Dermis blood vessel endothelial cell (primary cell): Measurements from ENCODE around the gene PAPSS2. TPM values are rescaled to one million over a fixed set of nuclear protein-coding genes. Genes with fewer than 3 reads are reported as not detected.
"Not testable (repeated sequence)": the region's sequence is repeated elsewhere in the genome, so short reads cannot be mapped to it uniquely, and the experiment has no call there.

Experiments used
- DNase-seq: peaks from one replicate; pipeline ENCODE4 v3.0.0; 2010
- total RNA-seq: library from RNA; depleted of rRNA; stranded (reverse); fragments of >200 nt; gene quantifications from 2 replicates; pipeline ENCODE4 v1.2.3, GENCODE V29; 2014

PAPSS2 gene
- total RNA-seq, 1 donor from 2014 or later: 98.9 TPM

GRCh38 chr10:87706731-87707130 is 47.1 kb downstream of the PAPSS2 start:
- DNase-seq: no peak

GRCh38 chr10:87707254-87707653 is 47.6 kb downstream of the PAPSS2 start:
- no peak for DNase-seq

GRCh38 chr10:87712913-87713616 is 53.4 kb downstream of the PAPSS2 start:
- peak; percentile 52 for DNase-seq

- DNase-seq: no peak
Observed at GRCh38 chr10:87713707-87714106, 54.0 kb downstream of the PAPSS2 start.

- DNase-seq: no peak
Observed at GRCh38 chr10:87715552-87716347, 56.1 kb downstream of the PAPSS2 start.

DNA sequence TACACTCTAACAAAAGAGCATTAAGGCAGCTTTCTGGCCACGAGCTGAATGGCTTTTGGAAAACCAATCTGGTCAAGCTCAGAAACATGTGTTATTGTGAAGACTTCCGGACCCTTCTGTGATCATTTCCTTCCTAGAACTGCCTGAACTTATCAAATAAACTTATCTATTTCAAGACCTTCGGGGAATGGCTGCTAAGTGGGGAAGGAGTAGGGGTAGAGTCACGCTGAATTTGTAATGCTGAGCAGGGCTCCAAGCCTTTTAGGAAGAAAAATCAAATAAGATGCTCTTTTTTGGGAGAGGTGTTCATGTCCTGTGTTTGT is 56.6 kb downstream of the PAPSS2 start:
- DNase-seq: peak; percentile 81

- DNase-seq: no peak
Observed at GRCh38 chr10:87720665-87721064, 61.0 kb downstream of the PAPSS2 start.

- DNase-seq: peak; percentile 68
Observed at GRCh38 chr10:87721781-87722180, 62.1 kb downstream of the PAPSS2 start.

GRCh38 chr10:87722716-87723115 is 63.0 kb downstream of the PAPSS2 start:
- DNase-seq: no peak

DNA sequence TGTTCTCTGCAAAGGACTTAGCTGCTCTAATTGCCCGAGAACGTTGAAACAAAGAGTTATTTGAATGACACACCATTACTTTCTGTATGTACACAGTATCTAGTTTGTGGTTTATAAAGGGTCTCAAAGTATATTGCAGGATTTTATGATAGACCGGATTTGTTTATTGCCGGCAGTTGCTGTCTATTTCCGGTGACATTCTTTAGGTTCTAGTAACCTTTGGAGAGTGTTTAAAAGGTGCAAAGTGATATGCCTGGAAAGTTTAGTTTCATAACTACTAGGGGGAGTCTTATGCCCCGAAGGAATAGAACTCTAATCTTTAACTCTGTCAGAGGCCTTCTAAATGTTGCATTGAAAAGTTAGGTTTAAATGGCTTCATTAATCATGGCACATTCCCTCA is 63.8 kb downstream of the PAPSS2 start:
- DNase-seq: peak; percentile 37

DNA sequence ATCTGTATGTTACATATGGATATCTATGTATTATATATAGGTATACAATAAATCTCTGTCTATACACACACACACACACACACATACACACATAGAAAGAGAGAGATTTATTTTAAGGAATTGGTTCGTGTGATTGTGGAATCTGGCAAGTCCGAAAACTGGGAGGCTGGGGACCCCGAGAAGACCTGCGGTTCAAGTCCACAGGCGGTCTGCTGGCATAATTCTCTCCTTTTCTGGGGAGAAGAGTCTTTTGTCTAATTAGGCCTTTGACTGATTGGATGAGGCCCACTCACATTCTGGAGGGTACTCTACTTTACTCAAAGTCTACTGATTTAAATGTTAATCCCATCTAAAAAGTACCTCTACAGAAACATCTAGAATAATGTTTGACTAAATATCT is 65.1 kb downstream of the PAPSS2 start:
- no peak for DNase-seq

GRCh38 chr10:87729940-87730339 is 70.3 kb downstream of the PAPSS2 start:
- DNase-seq: no peak

DNA sequence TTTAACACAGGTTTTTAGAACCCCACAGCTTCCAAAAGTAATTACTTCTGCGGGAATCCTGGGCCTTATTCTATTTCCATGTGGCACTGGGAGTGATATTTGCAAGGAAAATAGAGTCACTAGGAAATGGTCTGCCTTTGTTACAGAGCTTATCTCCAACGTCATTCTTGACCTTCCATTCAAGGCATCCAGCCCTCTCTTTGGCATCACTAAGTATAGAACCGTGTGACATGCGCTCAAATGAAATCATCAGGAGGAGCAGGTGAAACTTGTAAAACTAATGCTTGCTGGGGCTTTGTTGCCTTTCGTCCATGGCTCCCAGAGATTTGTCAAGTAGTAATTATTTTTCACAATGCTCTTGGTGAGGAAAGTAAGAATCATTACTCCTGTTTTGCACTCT is 73.4 kb downstream of the PAPSS2 start:
- DNase-seq: peak; percentile 51

DNA sequence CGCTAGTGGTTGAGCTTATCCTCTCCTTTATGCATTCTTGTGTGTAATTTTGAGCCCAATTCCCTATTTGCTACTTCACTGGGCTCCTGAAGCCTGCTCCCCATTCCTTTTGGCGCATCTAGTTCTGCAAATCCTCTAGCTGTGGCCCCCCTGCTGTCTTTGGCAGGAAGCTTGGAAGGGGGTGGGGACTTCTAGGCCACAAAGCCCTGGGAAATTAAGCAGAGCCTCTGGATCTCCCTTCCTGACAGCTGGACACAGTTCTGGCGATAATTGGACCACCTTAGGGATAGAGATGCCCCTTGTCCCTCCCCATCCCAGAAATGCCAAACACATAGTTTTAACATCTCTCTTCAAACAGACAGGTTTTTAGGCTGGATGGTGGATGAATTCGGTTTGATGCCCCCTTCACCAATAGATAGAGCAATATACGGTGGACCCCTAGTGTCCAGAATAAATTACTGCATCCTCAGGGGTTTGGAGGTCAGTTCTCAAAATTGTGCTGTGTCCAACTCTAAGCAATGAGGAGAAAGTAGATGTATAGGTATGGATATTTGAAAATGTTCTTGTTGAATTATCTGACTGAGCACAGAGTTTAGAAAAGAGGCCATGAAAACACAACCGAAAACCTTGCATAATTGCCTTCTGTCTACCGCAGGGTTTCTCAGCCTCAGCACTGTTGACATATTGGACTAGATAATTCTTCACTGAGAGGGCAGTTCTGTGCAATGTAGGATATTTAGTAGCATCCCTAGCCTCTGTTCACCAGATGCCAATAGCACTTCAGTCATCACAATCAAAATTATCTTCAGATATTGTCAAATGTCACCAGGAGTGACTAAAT is 75.5 kb downstream of the PAPSS2 start:
- DNase-seq: peak; percentile 74

- DNase-seq: not testable (repeated sequence)
Observed at GRCh38 chr10:87738253-87738652, 78.6 kb downstream of the PAPSS2 start.

DNA sequence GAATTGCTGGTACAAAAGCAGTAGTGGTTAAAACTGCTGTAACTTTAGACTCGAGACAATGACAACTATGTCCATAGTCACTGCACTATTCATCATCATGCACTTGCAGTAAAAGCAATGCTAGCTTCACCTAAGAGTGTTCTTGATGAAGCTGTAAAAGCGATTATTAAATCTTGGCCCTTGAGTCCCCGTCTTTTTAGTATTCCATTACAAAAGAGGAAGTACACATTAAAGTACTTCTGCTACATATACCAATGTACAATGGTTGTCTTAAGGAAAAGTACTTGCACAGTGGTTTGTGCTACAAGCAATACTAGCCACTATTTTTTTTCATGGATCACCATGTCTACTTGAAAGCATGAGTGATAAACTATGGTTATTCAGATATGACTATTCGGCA is 80.0 kb downstream of the PAPSS2 start:
- no peak for DNase-seq

- no peak for DNase-seq
Observed at GRCh38 chr10:87740254-87740655, 80.6 kb downstream of the PAPSS2 start.

DNA sequence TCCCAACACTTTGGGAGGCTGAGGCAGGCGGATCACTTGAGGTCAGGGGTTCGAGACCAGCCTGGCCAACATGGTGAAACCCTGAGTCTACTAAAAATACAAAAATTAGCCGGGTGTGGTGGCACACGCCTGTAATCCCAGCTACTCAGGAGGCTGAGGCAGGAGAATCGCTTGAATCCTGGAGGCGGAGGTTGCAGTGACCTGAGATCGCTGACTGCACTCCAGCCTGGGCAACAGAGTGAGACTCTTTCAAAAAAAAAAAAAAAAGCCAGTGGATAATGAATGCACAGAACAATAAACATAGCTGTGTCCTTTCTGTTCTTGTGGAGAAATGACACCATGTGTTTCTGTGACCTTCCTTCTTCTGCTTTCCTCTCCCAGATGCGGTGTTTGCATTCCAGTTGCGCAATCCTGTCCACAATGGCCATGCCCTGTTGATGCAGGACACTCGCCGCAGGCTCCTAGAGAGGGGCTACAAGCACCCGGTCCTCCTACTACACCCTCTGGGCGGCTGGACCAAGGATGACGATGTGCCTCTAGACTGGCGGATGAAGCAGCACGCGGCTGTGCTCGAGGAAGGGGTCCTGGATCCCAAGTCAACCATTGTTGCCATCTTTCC is 83.4 kb downstream of the PAPSS2 start:
- DNase-seq: not testable (repeated sequence)

DNA sequence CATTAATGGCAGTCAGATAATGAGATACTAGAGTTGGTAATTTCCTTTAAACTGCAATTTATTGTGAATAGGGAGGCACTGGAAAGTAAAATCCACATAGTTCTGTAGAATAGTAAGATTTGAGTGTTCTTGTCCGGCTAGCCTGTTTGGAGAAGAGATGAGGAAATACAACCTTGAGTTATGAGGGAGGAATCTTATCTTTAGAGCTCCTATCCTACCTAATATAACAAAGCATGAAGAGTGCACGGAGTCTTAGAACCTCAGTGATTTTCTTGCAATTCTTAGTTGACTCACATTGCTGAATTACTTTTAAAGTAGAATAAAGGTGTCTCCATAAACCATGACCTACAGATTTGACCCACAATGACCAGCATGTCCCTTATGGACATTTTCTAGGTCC is 84.9 kb downstream of the PAPSS2 start:
- DNase-seq: no peak

- DNase-seq: no peak
Observed at GRCh38 chr10:87746911-87747310, 87.2 kb downstream of the PAPSS2 start.

GRCh38 chr10:87748244-87748643 is 88.6 kb downstream of the PAPSS2 start:
- DNase-seq: not testable (repeated sequence)

- DNase-seq: no peak
Observed at GRCh38 chr10:87750001-87750671, 90.5 kb downstream of the PAPSS2 start.
